Activated naive CD8-positive, alpha-beta T cell treated with anti-CD3 and anti-CD28 coated beads, Interleukin-2, amount 50 U/mL, for 24 hours (primary cell): ENCODE results near the gene ST8SIA6.
"Not testable (repeated sequence)": the region's sequence is repeated elsewhere in the genome, so short reads cannot be mapped to it uniquely, and the experiment has no call there.

Experiments
- ATAC-seq: fragments of 150-1000 bp; cut with Tn5 transposase; one replicate; pipeline ENCODE4 v1.10.0; 2021
- DNase-seq: peaks from one replicate; pipeline ENCODE4 v3.0.0; 2021
- H3K27ac Mint-ChIP-seq: one replicate; pipeline ENCODE4 v1.8.0; 2021; ENCODE audit warnings: mild to moderate bottlenecking, mixed read lengths
- H3K27me3 Mint-ChIP-seq: one replicate; pipeline ENCODE4 v1.8.0; 2021; ENCODE audit warnings: mixed read lengths
- H3K36me3 Mint-ChIP-seq: one replicate; pipeline ENCODE4 v1.8.0; 2021; ENCODE audit warnings: low read depth, mixed read lengths
- H3K4me1 Mint-ChIP-seq: one replicate; pipeline ENCODE4 v1.8.0; 2021; ENCODE audit warnings: mixed read lengths
- H3K4me3 Mint-ChIP-seq: one replicate; pipeline ENCODE4 v1.8.0; 2021; ENCODE audit warnings: mild to moderate bottlenecking, moderate library complexity, mixed read lengths
- H3K9me3 Mint-ChIP-seq: one replicate; pipeline ENCODE4 v1.8.0; 2021; ENCODE audit warnings: mixed read lengths

The ST8SIA6 gene

GRCh38 chr10:17454161-17455014 is at the start of gene ST8SIA6:
Gene ST8SIA6 (minus strand): TSS chr10:17454595. CDS start chr10:17454255, 340 bp downstream.
- Mint-ChIP-seq H3K36me3 (no peaks in the 10 kb centered on the region), H3K4me3 (peak within 1 kb of the TSS; percentile 75), H3K27ac (no peak within 1 kb of the TSS), H3K9me3 (peaks cover 8% of the 10 kb centered on the region), H3K4me1 (peaks cover 17% of the 10 kb centered on the region), H3K27me3 (peaks cover 53% of the 10 kb centered on the region)
- DNase-seq (peak; percentile 49), ATAC-seq (peak; percentile 48)

DNA sequence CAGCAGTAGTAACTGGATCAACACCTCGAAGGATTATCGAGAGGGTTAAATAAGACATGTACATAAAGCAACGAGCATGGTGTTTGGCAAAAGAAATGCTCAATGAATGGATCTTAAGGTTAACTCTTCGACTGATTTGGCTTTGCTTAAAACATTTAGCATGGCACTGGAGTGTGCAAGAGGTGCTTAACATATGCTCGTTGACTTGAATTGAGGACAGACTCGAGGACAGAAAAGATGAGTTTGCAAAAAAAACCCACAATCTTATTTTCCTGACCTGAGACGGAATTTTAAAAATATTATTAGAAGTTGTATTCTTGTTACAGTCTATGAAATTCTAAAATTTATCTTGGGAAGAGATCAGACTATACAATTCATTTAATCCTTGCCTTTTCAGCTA is 49.4 kb upstream of the ST8SIA6 start:
- H3K27me3 Mint-ChIP-seq = no peaks in the 10 kb centered on the region
- no peaks in the 10 kb centered on the region for H3K36me3 Mint-ChIP-seq
- no peak overlapping the region for H3K27ac Mint-ChIP-seq
- peaks cover 15% of the 10 kb centered on the region for H3K4me1 Mint-ChIP-seq
- H3K4me3 Mint-ChIP-seq = no peak overlapping the region
- no peak for DNase-seq
- ATAC-seq = no peak
- peaks cover 4% of the 10 kb centered on the region for H3K9me3 Mint-ChIP-seq

- Mint-ChIP-seq H3K36me3 (no peaks in the 10 kb centered on the region), H3K4me1 (peaks cover 15% of the 10 kb centered on the region), H3K9me3 (peaks cover 2% of the 10 kb centered on the region), H3K4me3 (no peak overlapping the region), H3K27ac (no peak overlapping the region), H3K27me3 (no peaks in the 10 kb centered on the region)
- DNase-seq = no peak
- ATAC-seq = no peak
Measured at GRCh38 chr10:17502814-17503213, 48.4 kb upstream of the ST8SIA6 start.

GRCh38 chr10:17499014-17499413 is 44.6 kb upstream of the ST8SIA6 start:
- H3K9me3 Mint-ChIP-seq, H3K27me3 Mint-ChIP-seq, H3K36me3 Mint-ChIP-seq, H3K4me1 Mint-ChIP-seq, ATAC-seq, DNase-seq, H3K4me3 Mint-ChIP-seq, H3K27ac Mint-ChIP-seq: not testable (repeated sequence)

GRCh38 chr10:17497446-17498030 is 43.1 kb upstream of the ST8SIA6 start:
- H3K4me3 Mint-ChIP-seq = no peak overlapping the region
- H3K4me1 Mint-ChIP-seq = no peaks in the 10 kb centered on the region
- ATAC-seq (no peak), DNase-seq (no peak)
- H3K9me3 Mint-ChIP-seq = no peaks in the 10 kb centered on the region
- H3K27me3 Mint-ChIP-seq = peaks cover 2% of the 10 kb centered on the region
- H3K27ac Mint-ChIP-seq = no peak overlapping the region
- no peaks in the 10 kb centered on the region for H3K36me3 Mint-ChIP-seq

- H3K4me3 Mint-ChIP-seq = no peak overlapping the region
- ATAC-seq = no peak
- H3K4me1 Mint-ChIP-seq = no peaks in the 10 kb centered on the region
- no peaks in the 10 kb centered on the region for H3K36me3 Mint-ChIP-seq
- no peak overlapping the region for H3K27ac Mint-ChIP-seq
- DNase-seq = no peak
- H3K9me3 Mint-ChIP-seq = no peaks in the 10 kb centered on the region
- H3K27me3 Mint-ChIP-seq = peaks cover 2% of the 10 kb centered on the region
Measured at GRCh38 chr10:17494626-17495260, 40.3 kb upstream of the ST8SIA6 start.

- ATAC-seq (no peak), DNase-seq (no peak)
- Mint-ChIP-seq H3K27ac (no peak overlapping the region), H3K36me3 (no peaks in the 10 kb centered on the region), H3K4me1 (no peaks in the 10 kb centered on the region), H3K27me3 (no peaks in the 10 kb centered on the region), H3K4me3 (no peak overlapping the region), H3K9me3 (no peaks in the 10 kb centered on the region)
Measured at GRCh38 chr10:17488848-17489247, 34.5 kb upstream of the ST8SIA6 start.

DNA sequence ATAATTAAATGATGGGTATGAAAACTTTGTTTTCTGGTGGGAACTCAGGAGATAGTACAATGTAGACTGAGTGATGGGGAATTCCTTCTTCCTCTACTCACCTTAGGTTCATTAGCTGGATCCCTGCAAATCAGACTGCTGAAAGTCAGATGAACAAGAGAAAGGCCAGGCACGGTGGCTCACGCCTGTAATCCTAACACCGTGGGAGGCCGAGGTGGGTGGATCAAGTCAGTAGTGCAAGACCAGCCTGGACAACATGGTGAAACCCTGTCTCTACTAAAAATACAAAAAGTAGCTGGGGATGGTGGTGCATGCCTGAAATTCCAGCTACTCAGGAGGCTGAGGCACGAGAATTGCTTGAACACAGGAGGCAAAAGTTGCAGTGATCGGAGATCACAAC is 28.7 kb upstream of the ST8SIA6 start:
- H3K36me3 Mint-ChIP-seq = no peaks in the 10 kb centered on the region
- ATAC-seq (no peak), DNase-seq (no peak)
- H3K4me3 Mint-ChIP-seq = no peak overlapping the region
- peaks cover 6% of the 10 kb centered on the region for H3K4me1 Mint-ChIP-seq
- H3K27me3 Mint-ChIP-seq = peaks cover 6% of the 10 kb centered on the region
- H3K27ac Mint-ChIP-seq = no peak overlapping the region
- peaks cover 5% of the 10 kb centered on the region for H3K9me3 Mint-ChIP-seq

DNA sequence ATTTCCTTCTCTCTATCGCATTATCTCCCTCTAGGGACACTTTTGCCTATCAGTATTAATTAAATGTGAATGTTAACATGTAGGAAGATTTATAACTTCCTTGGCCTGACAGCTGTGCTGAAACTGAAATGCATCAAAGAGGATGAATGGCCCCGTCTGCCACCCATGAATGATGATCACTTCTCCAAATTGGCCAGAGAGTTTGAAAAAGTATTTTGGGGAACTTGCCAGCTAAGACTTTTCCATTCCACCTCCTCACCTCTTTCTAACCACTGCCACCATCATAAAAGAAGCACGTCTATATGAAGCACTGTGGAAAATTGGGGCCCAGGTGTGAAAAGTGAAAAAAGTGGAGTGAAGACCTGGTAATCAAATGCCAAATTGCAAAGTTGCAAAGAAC is 25.4 kb upstream of the ST8SIA6 start:
- ATAC-seq (no peak), DNase-seq (no peak)
- Mint-ChIP-seq H3K36me3 (no peaks in the 10 kb centered on the region), H3K4me3 (no peak overlapping the region), H3K27ac (no peak overlapping the region), H3K27me3 (peaks cover 20% of the 10 kb centered on the region), H3K4me1 (peaks cover 6% of the 10 kb centered on the region), H3K9me3 (peaks cover 5% of the 10 kb centered on the region)

DNA sequence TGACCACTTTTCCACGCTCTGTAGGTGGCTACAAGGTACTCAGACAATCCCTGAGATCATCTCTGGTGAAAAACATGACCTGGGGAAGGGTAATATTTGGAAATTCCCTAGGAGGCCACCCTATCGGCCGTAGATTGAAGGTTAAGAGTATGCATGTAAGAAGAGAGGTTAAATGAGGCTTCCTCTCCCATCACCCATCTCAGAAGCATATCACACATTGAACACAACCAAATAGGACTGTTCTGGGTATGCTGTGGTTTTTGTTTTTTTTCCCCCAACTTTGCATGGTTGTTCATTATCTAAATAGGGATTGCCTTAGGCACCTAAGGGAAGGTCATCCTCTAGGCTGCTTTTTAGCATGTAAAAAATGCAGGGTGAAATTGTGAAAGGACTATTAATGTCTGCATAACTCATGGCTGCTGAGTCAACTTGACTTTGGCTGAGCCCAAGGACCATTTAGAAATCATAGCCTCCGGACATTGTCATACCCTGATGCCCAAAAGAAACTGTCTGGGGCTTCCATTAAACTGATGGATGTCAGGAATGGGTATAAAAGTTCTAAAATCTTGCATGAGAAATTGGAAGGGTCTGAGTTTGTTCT is 24.7 kb upstream of the ST8SIA6 start:
- no peak overlapping the region for H3K4me3 Mint-ChIP-seq
- no peak for ATAC-seq
- no peak for DNase-seq
- no peak overlapping the region for H3K27ac Mint-ChIP-seq
- H3K36me3 Mint-ChIP-seq = no peaks in the 10 kb centered on the region
- peaks cover 21% of the 10 kb centered on the region for H3K27me3 Mint-ChIP-seq
- peaks cover 6% of the 10 kb centered on the region for H3K4me1 Mint-ChIP-seq
- H3K9me3 Mint-ChIP-seq = peaks cover 5% of the 10 kb centered on the region

DNA sequence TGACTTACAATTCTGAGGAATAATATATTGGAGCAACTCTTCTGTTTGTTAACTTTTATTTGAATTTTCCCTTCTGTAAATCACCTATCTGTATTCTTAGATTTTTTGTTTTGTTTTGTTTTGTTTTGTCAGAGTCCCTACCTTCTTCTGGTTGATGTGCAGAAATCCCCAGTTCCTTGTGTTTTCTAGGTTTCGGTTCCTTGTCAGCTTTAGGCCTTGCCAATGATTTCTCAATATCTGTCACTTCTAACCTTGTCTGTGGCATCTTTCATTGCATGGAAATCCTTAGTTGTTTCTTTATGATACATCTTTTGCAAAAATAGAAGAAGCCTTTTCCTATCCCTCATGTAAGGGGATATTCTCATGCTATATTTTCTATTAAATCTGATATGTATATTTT is 21.7 kb upstream of the ST8SIA6 start:
- H3K4me1 Mint-ChIP-seq = peaks cover 11% of the 10 kb centered on the region
- H3K27me3 Mint-ChIP-seq = peaks cover 21% of the 10 kb centered on the region
- ATAC-seq (no peak), DNase-seq (no peak)
- peaks cover 5% of the 10 kb centered on the region for H3K9me3 Mint-ChIP-seq
- no peak overlapping the region for H3K4me3 Mint-ChIP-seq
- H3K27ac Mint-ChIP-seq = no peak overlapping the region
- no peaks in the 10 kb centered on the region for H3K36me3 Mint-ChIP-seq

- no peak for DNase-seq
- Mint-ChIP-seq H3K27me3 (peaks cover 21% of the 10 kb centered on the region), H3K4me1 (peaks cover 11% of the 10 kb centered on the region)
Measured at GRCh38 chr10:17475661-17476060, 21.3 kb upstream of the ST8SIA6 start.

GRCh38 chr10:17474595-17475323 is 20.4 kb upstream of the ST8SIA6 start:
- Mint-ChIP-seq H3K9me3 (peaks cover 3% of the 10 kb centered on the region), H3K4me3 (no peak overlapping the region), H3K27ac (no peak overlapping the region), H3K27me3 (peaks cover 21% of the 10 kb centered on the region), H3K36me3 (no peaks in the 10 kb centered on the region), H3K4me1 (peaks cover 7% of the 10 kb centered on the region)
- ATAC-seq (no peak), DNase-seq (no peak)

More at GRCh38 chr10:17475661-17476060, 21.3 kb upstream of the ST8SIA6 start:
- Mint-ChIP-seq H3K27ac (no peak overlapping the region), H3K36me3 (no peaks in the 10 kb centered on the region), H3K4me3 (no peak overlapping the region), H3K9me3 (peaks cover 2% of the 10 kb centered on the region)
- no peak for ATAC-seq

GRCh38 chr10:17473228-17473950 is 19.0 kb upstream of the ST8SIA6 start:
- Mint-ChIP-seq H3K4me1 (peaks cover 6% of the 10 kb centered on the region), H3K4me3 (no peak overlapping the region), H3K27me3 (peaks cover 17% of the 10 kb centered on the region), H3K36me3 (no peaks in the 10 kb centered on the region), H3K9me3 (peaks cover 3% of the 10 kb centered on the region), H3K27ac (no peak overlapping the region)
- ATAC-seq = no peak
- DNase-seq = no peak
